ENCODE results near the gene STK11.

DNA sequence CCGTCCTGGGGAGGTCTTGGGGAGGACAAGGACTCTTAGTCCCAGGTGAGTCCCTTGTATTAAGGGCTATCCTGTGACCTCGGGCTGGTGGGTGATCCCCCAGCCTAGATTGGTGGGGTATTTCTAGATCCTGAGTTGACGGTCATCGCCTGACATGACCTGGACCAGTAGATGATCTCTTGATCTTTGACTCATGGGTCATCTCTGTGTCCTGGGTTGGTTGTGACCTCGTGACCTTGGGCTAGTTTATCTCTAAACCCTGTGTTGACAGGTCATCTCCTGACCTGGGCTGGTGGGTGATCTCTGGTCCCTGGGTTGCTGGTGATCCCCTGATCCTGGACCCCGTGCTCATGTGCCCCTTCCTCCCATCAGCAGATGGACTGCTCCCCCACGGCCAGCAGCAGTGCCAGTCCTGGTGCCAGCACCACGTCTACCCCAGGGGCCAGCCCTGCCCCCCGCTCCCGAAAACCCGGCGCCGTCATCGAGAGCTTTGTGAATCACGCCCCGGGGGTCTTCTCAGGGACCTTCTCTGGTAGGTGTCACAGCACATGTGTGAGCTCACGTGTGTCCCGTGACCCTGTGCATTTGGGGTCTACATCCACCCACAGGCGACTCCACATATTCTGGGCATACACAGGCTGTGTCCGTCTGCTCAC lies 49.1 kb downstream of the STK11 start:
- TF ChIP-seq CEBPB (IDR thresholded peaks at IDR 0.05; ENCODE audit: low read depth, low read length) (no peak), RCOR1 (IDR thresholded peaks at IDR 0.05; ENCODE audit: insufficient replicate concordance, low read length) (no peak), CTCF (conservative IDR thresholded peaks at IDR 0.05; ENCODE audit: low read depth, low read length) (no peak), POLR2A (IDR thresholded peaks at IDR 0.05; ENCODE audit: low read depth, low read length) (no peak), MXI1 (IDR thresholded peaks at IDR 0.05; ENCODE audit: borderline replicate concordance, low read depth, low read length) (no peak), MAZ (IDR thresholded peaks at IDR 0.05; ENCODE audit: borderline replicate concordance, low read depth, low read length) (no peak), BHLHE40 (IDR thresholded peaks at IDR 0.05; ENCODE audit: low read depth, low read length) (no peak)
- TF ChIP-seq, protein P1, sequence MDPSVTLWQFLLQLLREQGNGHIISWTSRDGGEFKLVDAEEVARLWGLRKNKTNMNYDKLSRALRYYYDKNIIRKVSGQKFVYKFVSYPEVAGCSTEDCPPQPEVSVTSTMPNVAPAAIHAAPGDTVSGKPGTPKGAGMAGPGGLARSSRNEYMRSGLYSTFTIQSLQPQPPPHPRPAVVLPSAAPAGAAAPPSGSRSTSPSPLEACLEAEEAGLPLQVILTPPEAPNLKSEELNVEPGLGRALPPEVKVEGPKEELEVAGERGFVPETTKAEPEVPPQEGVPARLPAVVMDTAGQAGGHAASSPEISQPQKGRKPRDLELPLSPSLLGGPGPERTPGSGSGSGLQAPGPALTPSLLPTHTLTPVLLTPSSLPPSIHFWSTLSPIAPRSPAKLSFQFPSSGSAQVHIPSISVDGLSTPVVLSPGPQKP (IDR thresholded peaks at IDR 0.05; ENCODE audit: borderline replicate concordance, low read depth, low read length) = no peak

Data from IMR-90 (cell line).